ENCODE data around the gene ORC3.

ORC3 gene

DNA sequence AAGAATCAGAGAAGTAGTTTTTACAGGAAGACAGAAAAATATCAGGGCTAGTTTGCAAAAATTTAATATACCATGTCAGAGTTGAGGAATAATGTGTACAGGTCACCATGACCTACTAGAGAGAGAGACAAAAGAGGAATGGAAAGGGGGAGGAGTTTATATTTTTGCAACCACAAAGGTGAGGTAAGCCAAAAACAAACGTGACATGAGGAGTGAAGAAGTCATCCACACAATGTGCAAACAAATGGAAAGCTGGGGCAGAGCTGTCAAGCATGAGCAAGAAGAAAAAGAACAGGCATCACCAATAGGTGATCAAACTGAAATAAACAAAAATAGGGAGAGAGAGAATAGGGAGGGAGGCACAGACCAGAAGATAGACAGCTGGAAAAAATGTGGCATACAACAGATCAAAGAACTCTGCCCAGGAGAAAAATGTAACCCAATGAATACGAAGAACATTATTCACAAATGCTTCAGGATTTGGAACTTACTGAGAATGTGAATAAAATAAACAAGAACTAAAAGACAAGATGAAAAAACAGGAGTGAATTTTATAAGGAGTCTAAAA, 15.6 kb upstream of the ORC3 start:
- no peak for TF ChIP-seq CTCF (IDR thresholded peaks at IDR 0.05; ENCODE audit: borderline replicate concordance, insufficient read depth, low read depth, low read length)
- no peak overlapping the region for H3K4me3 ChIP-seq (ENCODE audit: low read depth, low read length)

DNA sequence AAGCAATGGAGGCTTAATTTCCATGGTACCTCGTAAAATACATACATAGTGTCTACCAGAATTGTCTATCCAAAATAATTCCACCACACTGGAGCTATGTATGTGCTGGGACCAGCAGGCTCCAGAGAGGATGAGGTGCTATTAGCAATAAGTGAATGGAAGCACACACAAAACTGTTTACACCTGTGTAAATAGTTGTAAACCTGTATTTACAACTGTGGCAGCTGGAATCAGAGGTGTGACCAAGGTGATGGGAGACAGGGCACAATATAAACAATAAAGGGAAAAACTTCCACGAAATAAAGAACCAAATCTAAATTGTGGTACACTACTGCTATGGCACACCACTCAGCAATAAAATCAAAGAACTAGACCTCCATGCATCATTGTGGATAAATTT, 14.5 kb upstream of the ORC3 start:
- H3K4me3 ChIP-seq (ENCODE audit: low read depth, low read length), result no peak overlapping the region
- no peak for TF ChIP-seq CTCF (IDR thresholded peaks at IDR 0.05; ENCODE audit: borderline replicate concordance, insufficient read depth, low read depth, low read length)

GRCh38 chr6:87583822-87584221, 6.1 kb upstream of the ORC3 start:
- no peak overlapping the region for H3K4me3 ChIP-seq (ENCODE audit: low read depth, low read length)
- TF ChIP-seq CTCF (IDR thresholded peaks at IDR 0.05; ENCODE audit: borderline replicate concordance, insufficient read depth, low read depth, low read length), result no peak

GRCh38 chr6:87586371-87587077, 3.4 kb upstream of the ORC3 start:
- no peak for TF ChIP-seq CTCF (IDR thresholded peaks at IDR 0.05; ENCODE audit: borderline replicate concordance, insufficient read depth, low read depth, low read length)
- H3K4me3 ChIP-seq (ENCODE audit: low read depth, low read length), result no peak overlapping the region

- TF ChIP-seq CTCF (IDR thresholded peaks at IDR 0.05; ENCODE audit: borderline replicate concordance, insufficient read depth, low read depth, low read length), result no peak
- H3K4me3 ChIP-seq (ENCODE audit: low read depth, low read length), result peak overlapping the region; percentile 83
Observed at GRCh38 chr6:87588756-87589407, 1.1 kb upstream of the ORC3 start.

DNA sequence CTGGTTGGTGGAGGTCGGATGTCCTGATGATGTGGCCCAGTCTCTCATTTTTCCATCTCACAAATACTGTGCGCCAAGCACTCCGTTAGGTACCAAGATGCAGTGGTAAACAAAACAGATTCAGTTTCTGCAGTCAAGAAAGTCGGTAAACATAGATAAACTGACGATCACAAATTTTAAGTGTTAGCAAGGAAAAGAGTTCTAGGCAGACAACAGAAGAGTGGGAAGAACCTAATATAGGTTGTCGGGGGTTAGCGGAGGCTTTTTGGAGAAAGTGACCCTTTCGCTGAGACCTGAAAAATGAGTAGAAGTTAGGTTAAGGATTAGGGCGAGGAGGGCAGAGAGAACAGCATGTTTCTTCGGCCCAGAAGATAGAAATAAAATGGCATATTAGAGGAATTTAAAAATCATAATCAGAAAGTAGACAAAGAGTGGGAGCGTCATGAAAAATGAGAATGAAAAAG, 514 bp downstream of the ORC3 start:
- H3K4me3 ChIP-seq (ENCODE audit: low read depth, low read length), result peak overlapping the region; percentile 83
- no peak for TF ChIP-seq CTCF (IDR thresholded peaks at IDR 0.05; ENCODE audit: borderline replicate concordance, insufficient read depth, low read depth, low read length)

Measured in GM12875 (cell line).